Testis (tissue), 2 donors: Measurements from ENCODE around the gene KIAA1671.

Source experiments
- POLR2A ChIP-seq: fragments of 450-650 bp; IDR thresholded peaks from one replicate; pipeline ENCODE4 v1.6.1; 2017; ENCODE audit warnings: antibody characterized with exemption, mild to moderate bottlenecking, moderate library complexity
- TF ChIP-seq, protein P1 (sequence below), 3 experiments: fragments of 450-650 bp in 2 of 3; fragments of 200-600 bp in 1 of 3; sonication (generic) in 1 of 3; IDR thresholded peaks; one replicate each; pipeline ENCODE4 v1.5.1; 2016 to 2019; ENCODE audit warnings: antibody characterized with exemption in 3 of 3, mild to moderate bottlenecking in 2 of 3, moderate library complexity in 1 of 3

GRCh38 chr22:24948356-24949202 is 3.9 kb upstream of the KIAA1671 start:
- TF ChIP-seq, protein P1, sequence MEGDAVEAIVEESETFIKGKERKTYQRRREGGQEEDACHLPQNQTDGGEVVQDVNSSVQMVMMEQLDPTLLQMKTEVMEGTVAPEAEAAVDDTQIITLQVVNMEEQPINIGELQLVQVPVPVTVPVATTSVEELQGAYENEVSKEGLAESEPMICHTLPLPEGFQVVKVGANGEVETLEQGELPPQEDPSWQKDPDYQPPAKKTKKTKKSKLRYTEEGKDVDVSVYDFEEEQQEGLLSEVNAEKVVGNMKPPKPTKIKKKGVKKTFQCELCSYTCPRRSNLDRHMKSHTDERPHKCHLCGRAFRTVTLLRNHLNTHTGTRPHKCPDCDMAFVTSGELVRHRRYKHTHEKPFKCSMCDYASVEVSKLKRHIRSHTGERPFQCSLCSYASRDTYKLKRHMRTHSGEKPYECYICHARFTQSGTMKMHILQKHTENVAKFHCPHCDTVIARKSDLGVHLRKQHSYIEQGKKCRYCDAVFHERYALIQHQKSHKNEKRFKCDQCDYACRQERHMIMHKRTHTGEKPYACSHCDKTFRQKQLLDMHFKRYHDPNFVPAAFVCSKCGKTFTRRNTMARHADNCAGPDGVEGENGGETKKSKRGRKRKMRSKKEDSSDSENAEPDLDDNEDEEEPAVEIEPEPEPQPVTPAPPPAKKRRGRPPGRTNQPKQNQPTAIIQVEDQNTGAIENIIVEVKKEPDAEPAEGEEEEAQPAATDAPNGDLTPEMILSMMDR (IDR thresholded peaks at IDR 0.05), result no peak
- no peak for TF ChIP-seq POLR2A
